Kidney glomerular epithelial cell (primary cell): ENCODE data around the gene SIGLEC12.
"Not testable (repeated sequence)": the region's sequence is repeated elsewhere in the genome, so short reads cannot be mapped to it uniquely, and the experiment has no call there.

Experiments used
- DNase-seq: peaks from one replicate; lab custom pipeline; 2025; lab: John Stamatoyannopoulos, UW

Gene SIGLEC12

GRCh38 chr19:51521781-51522180 is 20.2 kb upstream of the SIGLEC12 start:
- DNase-seq, result no peak

GRCh38 chr19:51521357-51521756 is 19.8 kb upstream of the SIGLEC12 start:
- no peak for DNase-seq

DNA sequence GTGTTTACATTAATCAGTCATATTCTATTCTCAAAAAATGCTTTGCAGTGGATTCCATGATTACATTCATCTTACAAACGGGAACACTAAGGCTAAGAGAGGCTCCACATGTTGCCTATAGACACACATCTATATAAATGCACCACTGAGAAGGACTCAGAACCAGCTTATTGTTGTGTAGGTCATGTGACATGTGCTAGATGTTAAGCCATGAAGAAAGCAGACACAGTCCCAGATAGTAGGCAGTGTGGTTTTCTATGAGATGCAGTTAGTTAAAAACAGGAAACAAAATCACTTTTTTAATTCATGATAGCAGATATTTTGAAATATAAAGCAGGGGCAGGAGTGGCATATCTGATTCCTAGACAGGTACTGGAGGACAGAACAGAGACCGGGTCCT is 19.1 kb upstream of the SIGLEC12 start:
- DNase-seq, result no peak

DNA sequence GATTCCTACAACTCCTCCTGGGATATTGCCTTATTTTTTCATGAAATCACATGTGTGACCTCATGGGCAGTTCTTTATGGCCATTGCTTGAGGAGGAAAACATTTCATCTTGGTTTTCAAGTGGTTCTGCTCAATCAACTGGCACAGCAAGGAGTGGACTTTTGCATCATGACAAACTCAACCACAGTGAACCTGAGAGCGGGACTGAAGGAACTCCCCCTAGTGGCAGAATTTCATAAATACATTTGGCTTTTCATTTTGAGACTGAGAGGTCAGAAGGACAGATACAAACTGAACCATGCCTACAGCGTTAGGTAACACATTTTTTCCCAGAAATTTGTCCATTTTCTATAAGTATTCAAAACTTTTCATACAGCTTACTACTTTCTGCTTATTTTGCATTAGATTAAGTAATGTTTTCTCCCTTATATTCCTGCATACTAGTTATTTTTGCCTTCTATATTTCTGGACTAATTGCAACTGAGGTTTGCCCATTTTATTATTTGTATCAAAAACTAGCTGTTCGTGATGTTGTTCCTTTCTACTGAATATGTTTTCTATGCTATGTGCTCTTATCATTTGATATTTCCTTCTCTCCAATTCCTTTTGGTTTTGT is 13.4 kb upstream of the SIGLEC12 start:
- DNase-seq, result peak; percentile 66

GRCh38 chr19:51513968-51514367 is 12.4 kb upstream of the SIGLEC12 start:
- no peak for DNase-seq

- DNase-seq, result no peak
Observed at GRCh38 chr19:51511353-51511752, 9.8 kb upstream of the SIGLEC12 start.

- no peak for DNase-seq
Observed at GRCh38 chr19:51509823-51510660, 8.4 kb upstream of the SIGLEC12 start.

DNA sequence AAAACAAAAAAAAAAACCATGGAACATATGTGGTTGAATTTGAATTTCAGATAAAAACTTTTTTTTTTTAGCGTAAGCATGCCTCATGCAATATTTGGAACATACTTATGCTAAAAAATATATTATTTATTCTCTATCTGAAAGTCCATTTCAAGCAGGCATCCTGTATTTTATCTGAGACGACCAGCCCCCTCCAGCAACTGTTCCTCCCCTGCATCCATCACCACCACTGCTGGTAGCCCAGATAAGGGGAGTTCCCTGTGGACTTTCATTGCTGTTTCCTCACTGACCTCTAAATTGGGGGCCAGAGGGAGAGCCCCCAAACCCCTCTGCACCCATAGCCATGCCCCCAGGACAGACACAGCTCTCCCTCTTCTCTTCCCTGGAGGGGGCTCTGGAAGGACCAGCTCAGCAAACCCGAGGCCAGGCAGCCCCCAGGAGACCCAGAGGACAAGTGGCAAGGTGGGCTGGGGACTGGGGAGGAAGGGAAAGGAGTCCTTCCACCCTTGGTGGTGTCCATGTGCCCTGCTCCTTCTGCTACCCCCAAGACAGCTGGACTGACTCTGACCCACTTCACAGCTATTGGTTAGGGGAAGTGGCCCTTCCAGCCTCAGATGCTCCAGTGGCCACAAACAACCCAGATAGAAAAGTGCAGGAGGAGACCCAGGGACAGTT is 6.6 kb upstream of the SIGLEC12 start:
- DNase-seq, result no peak

DNA sequence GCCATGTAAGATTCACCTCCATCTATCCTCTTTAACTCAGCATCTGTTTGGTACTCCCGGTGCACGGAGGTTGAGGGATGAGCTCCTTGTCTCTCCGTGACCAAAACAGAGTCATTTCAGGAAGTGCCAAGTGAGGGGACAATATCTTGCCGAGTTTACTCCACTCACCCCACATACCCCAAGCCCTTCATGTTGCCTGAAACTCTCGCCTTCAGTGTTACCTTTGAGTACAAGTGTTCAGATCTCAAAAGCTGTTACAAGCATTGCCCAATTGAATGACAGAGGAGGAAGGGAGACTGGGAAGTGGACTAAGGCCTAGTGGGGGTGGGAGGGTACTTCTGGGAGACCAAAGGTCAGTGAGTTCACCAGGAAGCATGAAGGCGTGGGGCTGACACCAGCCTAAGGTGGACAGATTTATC is 6.0 kb upstream of the SIGLEC12 start:
- DNase-seq, result no peak

- DNase-seq, result no peak
Observed at GRCh38 chr19:51507192-51507591, 5.6 kb upstream of the SIGLEC12 start.

DNA sequence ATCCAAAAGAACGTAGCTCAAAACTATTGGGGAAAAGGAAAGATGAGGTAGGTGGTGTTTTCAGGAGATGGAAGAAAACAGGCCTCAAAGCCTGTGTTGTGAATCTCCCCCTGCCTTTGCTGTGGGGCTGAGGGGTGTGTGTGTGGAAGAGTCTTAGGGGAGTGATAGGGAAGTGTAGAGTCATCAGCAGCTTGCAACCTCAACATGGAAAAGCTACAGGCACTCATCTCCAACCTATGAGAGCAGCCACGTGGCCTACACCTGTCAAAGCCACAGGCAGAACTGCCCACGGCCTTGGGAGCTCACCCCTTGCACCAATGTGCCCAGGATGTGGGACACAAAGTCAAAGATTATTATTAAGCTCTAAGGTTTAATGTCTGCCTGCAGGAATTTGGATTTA is 4.3 kb upstream of the SIGLEC12 start:
- DNase-seq, result no peak

- no peak for DNase-seq
Observed at GRCh38 chr19:51503896-51504295, 2.3 kb upstream of the SIGLEC12 start.

DNA sequence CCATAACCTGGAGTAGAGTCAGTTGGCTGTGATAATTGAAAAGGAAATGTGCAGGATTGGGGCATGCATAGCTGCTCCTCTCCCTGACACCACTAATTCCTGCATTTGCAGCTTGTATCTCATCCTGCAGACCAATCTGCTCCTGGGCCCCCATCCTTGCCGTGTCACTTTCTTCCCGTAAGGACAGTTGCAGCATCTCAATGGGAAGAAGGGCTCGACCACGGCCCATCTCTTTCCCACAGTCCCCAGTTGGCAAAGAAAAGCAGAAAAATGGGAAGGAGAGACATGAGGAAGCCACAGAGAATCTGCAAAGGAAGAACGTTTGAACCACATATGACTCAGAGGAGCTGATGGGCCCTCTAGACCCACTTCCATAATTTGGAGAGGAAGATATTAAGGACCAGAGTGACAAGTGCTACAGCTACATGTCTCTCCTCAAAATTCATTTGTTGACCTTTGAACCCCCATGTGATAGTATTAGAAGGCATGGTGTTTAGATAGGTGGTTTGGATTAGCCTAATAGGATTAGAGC is 1.8 kb upstream of the SIGLEC12 start:
- no peak for DNase-seq

DNA sequence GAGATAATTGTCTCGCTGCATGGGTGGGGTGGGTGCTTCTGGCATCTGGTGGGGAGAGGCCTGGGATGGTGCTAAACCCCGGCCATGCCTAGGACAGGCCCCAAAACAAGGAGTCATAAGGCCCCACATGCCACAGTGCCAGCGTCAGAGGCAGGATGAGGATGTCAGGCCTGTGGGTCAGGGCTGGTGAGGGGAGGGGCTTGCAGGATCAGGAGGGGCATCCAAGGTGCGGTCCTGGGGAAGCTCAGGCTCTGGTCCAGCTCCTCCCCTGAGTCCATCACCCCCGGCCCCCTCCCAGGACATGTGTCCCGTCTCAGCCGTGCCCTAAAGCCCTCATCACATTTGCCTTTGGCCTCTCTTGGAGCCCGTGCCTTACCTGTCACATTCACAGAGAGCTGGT is 669 bp downstream of the SIGLEC12 start:
- not testable (repeated sequence) for DNase-seq

DNA sequence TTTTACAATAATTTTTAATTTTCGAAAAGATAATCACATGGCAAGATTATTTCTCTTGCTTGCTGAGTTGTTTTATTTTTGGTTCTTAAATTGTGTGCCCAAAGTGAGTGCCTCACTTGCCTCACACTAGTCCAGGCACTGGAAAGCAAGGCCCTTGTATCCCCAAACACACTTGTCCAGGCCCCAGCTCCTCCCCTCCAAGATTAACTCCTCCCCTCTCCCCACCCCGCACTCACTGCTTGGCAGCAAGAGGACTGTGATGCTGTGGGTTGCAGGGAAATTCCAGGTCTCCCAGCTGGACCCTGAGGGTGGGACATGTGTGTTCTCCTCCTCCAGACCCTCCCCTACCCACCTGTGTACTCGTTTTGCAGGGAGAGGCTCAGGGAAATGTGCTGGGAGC is 3.9 kb downstream of the SIGLEC12 start:
- no peak for DNase-seq

DNA sequence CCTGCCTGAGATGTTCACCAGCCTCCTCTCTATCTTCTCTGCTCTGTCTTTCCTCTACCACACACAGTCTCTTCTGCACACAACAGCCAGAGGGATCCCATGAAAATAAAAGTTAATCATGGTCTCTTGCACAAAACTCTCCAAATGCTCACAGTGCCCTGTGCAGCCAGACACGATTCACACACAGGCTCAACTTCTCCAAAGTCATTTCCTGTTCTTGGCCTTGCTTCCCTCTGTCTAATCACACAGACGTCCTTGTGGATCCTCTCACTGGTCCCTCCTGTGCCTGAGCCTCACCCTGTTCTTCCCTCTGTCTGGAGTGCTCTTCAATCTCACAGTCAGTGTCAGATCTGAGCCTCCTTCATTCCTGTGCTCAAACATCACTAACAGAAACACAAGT is 7.8 kb downstream of the SIGLEC12 start:
- DNase-seq, result no peak

DNA sequence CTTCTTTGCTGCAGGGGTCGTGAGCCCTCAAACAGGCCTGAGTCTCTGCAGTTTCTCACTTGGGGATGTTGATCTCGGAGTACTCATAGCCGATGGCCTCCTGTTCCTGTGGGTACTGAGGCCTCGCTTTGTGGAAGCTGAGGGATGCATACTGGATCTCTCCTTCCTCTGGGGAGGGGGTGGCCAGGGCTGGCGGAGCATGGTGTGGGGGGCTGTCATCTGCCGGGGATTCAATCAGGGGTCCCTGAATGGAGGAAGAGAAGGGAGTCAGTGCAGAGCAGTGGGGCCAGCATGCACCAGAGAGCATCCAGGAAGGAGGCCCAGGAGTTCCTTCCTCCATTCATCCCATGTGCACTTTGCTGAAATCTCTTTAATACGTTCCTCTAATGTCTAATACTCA is 10.0 kb downstream of the SIGLEC12 start:
- DNase-seq, result no peak

DNA sequence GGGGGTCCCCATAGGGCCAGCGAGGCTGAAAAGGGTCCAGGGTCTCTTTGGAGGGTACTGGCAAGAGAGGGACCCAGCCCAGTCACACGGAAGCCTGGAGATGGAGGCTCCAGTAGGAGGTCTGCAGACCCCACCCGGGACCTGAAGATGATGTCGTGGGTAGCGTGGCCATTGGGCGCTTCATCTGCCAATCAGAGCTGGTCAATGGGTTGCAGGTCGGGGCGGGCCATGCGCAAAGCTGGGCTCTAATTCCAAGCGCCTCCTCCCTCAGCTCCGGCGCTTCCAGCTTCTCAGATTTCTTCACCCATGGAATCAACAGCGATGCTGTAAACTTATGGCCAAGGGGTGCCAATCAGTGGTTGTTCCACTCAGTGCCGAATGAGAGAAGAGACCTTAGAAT is 10.9 kb downstream of the SIGLEC12 start:
- no peak for DNase-seq

- DNase-seq, result no peak
Observed at GRCh38 chr19:51489113-51489512, 12.5 kb downstream of the SIGLEC12 start.

DNA sequence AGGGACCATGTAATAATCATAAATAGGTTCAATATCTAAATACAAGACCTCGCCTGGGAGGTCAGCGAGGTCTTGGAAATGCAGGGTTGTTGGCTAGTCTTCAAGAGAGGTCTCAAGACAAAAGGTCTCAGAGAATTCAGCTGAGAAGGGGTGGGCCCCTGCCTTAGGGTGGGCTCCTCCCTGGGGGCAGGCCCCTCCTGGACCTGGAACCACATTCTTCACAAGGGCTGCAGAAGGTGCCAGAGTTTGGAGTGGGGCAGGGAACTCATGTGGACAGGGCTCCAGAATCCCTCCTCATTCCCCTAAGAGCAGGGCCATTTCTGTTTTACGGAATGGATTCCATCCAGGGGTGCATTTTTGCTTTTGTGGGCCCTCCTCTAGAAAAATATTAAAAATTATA is 13.1 kb downstream of the SIGLEC12 start:
- DNase-seq, result no peak

DNA sequence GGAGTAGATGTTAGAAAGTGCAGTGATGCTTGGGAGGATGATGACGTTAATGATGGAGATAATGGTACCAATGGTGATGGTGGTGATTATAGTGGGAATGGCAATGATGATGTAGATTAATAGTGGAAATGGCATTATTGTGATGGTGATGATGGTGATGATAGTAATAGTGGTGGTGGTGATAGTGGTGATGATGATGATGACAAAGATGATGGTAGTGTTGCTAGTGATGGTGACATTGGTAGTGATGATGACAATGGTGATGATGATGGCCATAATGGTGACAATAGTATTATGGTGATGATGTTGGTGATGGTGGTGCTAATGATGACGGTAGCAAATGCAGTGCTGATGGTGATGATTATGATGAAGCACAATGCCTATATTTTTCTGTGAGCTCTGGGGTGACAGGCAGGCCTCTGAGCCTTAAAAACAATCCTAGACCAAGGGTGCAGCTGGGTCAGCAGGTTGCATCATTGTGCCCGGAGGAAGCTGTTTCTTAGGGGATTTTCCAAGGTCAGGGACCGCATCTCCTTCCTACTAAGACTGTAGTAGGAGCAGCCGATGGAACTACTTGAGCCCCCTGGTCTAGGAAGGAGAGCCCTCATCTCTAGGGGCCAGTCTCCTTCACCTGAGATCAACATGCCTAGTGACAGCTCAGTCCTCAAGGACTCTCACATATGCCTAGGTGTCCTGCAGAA is 15.5 kb downstream of the SIGLEC12 start:
- DNase-seq, result no peak

DNA sequence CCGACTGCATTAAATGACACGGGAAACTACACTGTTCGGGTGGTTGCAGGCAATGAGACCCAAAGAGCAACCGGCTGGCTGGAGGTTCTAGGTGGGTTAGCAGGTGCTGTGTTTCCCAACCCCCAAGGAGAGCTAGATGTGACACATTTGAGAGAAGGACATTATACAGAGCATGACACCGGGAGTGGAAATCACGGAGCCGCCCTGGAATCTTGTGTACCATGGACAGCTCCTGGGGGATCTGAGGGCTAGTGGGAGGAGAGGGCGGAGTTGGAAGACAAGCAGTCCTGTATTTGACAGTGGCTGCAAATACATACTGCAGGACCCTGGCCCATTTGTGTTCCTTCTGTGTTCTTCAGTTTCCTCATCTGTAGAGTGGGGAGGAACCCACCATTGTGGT is 21.0 kb downstream of the SIGLEC12 start:
- no peak for DNase-seq
